DMS 273 (cell line): ENCODE measurements around the gene LRP5.
"Not testable (repeated sequence)": the region's sequence is repeated elsewhere in the genome, so short reads cannot be mapped to it uniquely, and the experiment has no call there.

Experiments used
- DNase-seq: peaks from one replicate; lab custom pipeline; 2025; ENCODE audit not compliant: unreplicated experiment; lab: John Stamatoyannopoulos, UW

Gene LRP5

GRCh38 chr11:68460741-68461574 is 148.6 kb downstream of the LRP5 start, which contains the start of gene PPP6R3:
Gene PPP6R3 (plus strand): TSS chr11:68460752. CDS start chr11:68537665, 76,913 bp downstream.
- DNase-seq: peak; percentile 54

- no peak for DNase-seq
Observed at GRCh38 chr11:68461575-68461917, 149.2 kb downstream of the LRP5 start.

- DNase-seq: no peak
Observed at GRCh38 chr11:68463714-68464113, 151.3 kb downstream of the LRP5 start.

- no peak for DNase-seq
Observed at GRCh38 chr11:68467201-68467834, 154.9 kb downstream of the LRP5 start.

GRCh38 chr11:68468217-68468828 is 155.9 kb downstream of the LRP5 start:
- DNase-seq: no peak

- no peak for DNase-seq
Observed at GRCh38 chr11:68469122-68469521, 156.7 kb downstream of the LRP5 start.

- DNase-seq: no peak
Observed at GRCh38 chr11:68469642-68470041, 157.3 kb downstream of the LRP5 start.

- DNase-seq: peak; percentile 67
Observed at GRCh38 chr11:68470304-68470811, 158.0 kb downstream of the LRP5 start.

- no peak for DNase-seq
Observed at GRCh38 chr11:68471360-68472340, 159.3 kb downstream of the LRP5 start.

GRCh38 chr11:68472778-68473177 is 160.4 kb downstream of the LRP5 start:
- no peak for DNase-seq

GRCh38 chr11:68473693-68474092 is 161.3 kb downstream of the LRP5 start:
- DNase-seq: no peak

- not testable (repeated sequence) for DNase-seq
Observed at GRCh38 chr11:68475626-68476025, 163.2 kb downstream of the LRP5 start.

- no peak for DNase-seq
Observed at GRCh38 chr11:68479390-68479789, 167.0 kb downstream of the LRP5 start.

GRCh38 chr11:68480193-68480592 is 167.8 kb downstream of the LRP5 start:
- no peak for DNase-seq

- DNase-seq: no peak
Observed at GRCh38 chr11:68480852-68481510, 168.6 kb downstream of the LRP5 start.

GRCh38 chr11:68481579-68482240 is 169.3 kb downstream of the LRP5 start:
- DNase-seq: no peak

GRCh38 chr11:68488623-68489022 is 176.2 kb downstream of the LRP5 start:
- DNase-seq: no peak

GRCh38 chr11:68495220-68495729 is 182.9 kb downstream of the LRP5 start:
- no peak for DNase-seq

- DNase-seq: no peak
Observed at GRCh38 chr11:68495872-68496271, 183.5 kb downstream of the LRP5 start.
